GM10266 (cell line): ENCODE measurements around the gene MED25.
"Not testable (repeated sequence)": the region's sequence is repeated elsewhere in the genome, so short reads cannot be mapped to it uniquely, and the experiment has no call there.

ENCODE experiments used
- DNase-seq: peaks from one replicate; pipeline ENCODE4 v3.0.0; 2012; ENCODE audit errors: extremely low spot score
- CTCF ChIP-seq: IDR thresholded peaks from 2 replicates; pipeline ENCODE4 v1.5.1; 2012; ENCODE audit warnings: mild to moderate bottlenecking, low read depth; ENCODE audit not compliant: control insufficient read depth, insufficient read depth; ENCODE audit errors: missing control alignments

MED25 gene

DNA sequence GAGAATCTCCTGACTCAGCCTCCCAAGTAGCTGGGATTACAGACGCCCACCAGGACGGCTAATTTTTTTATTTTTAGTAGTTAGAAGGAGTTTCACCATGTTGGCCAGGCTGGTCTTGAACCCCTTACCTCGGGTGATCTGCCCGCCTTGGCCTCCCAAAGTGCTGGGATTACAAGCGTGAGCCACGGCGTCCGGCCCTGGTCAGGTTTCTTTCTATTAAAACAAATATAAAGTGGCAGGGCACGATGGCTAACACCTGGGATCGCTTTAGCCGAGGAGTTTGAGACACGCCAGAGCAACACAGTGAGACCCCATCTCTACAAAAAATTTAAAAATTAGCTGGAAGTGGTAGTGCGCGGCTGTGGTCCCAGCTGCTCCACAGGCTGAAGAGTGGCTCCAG lies 1.5 kb upstream of the MED25 start:
- no peak for TF ChIP-seq CTCF
- no peak for DNase-seq

GRCh38 chr19:49818649-49819370 lies 721 bp downstream of the MED25 start:
- DNase-seq, result no peak
- no peak for TF ChIP-seq CTCF

GRCh38 chr19:49819452-49820115 lies 1.5 kb downstream of the MED25 start:
- not testable (repeated sequence) for DNase-seq

GRCh38 chr19:49820125-49820524 lies 2.0 kb downstream of the MED25 start:
- DNase-seq, result no peak
- no peak for TF ChIP-seq CTCF

DNA sequence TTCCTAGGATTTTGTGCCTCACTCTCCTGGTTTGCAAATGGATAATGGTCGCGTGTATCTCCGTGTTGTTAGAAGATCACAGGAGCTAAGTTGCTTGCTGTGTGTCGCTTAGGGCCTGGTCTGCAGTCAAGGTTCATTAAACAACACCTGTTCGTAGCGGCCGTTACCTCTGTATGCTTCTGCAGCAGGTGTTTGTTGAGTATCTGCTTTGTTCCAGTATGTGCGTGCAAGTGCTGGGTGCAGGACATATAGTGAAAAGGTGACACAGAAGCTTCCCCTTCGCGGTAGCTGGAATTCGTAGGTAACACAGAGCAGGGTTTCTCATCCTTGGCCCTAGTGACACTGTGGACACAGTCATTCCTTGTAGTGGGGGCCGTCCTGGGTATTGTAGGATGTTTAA lies 5.4 kb downstream of the MED25 start:
- no peak for DNase-seq
- no peak for TF ChIP-seq CTCF

GRCh38 chr19:49824662-49825061 lies 6.6 kb downstream of the MED25 start:
- no peak for DNase-seq
- TF ChIP-seq CTCF, result no peak

DNA sequence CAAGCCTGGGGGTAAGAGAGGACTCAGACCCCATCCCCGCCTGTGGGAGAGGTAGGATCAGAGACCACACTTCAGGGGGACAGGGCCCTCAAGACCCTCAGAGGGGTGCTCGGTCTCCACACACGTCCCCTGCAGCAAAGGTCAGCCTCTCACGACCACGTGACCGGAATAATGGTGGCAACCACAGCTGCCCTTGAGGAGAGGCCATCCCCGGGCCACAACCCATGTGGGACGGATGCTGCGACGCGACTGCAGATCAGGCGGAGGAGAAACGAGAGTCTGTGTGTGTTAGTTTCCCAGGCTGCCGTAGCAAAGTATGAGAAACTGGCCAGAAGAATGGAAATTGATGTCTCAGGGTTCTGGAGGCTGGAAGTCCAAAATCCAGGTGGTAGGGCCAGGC lies 8.9 kb downstream of the MED25 start:
- no peak for TF ChIP-seq CTCF
- no peak for DNase-seq
